Mammary epithelial cell (primary cell): ENCODE measurements around the gene SLC8A1.

Experiments
- EZH2 ChIP-seq: IDR thresholded peaks from 2 replicates; pipeline ENCODE4 v1.6.1; 2012; ENCODE audit warnings: low read length, inconsistent platforms, borderline replicate concordance
- TF ChIP-seq, protein P1 (sequence below), 2 donors: IDR thresholded peaks in 1 of 2; conservative IDR thresholded peaks in 1 of 2; 2 replicates each; pipeline ENCODE4 v1.5.1; 2011 to 2012; ENCODE audit warnings: inconsistent platforms in 2 of 2, low read length in 2 of 2, mild to moderate bottlenecking in 2 of 2, control low read depth in 1 of 2, low read depth in 1 of 2; ENCODE audit not compliant: insufficient read depth in 1 of 2; ENCODE audit errors: extremely low read depth in 1 of 2

DNA sequence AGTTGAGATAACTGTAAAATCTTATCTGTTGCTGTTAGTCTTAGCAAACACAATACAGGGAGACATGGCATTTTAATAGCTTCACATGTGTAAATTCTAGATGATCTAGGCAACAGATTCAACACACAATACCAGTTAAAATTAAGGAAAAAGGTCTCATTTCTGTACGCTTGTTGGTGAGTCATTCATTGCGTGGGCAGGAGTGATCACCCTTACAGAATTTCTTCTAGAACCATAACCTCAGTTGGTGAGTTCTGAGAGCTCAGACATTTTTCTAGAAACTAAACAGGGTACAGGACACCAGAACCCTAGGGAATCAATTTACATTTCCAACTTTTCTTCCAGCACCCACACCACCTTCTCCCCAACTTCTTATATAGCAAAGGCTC is 81.9 kb downstream of the SLC8A1 start:
- TF ChIP-seq, protein P1, sequence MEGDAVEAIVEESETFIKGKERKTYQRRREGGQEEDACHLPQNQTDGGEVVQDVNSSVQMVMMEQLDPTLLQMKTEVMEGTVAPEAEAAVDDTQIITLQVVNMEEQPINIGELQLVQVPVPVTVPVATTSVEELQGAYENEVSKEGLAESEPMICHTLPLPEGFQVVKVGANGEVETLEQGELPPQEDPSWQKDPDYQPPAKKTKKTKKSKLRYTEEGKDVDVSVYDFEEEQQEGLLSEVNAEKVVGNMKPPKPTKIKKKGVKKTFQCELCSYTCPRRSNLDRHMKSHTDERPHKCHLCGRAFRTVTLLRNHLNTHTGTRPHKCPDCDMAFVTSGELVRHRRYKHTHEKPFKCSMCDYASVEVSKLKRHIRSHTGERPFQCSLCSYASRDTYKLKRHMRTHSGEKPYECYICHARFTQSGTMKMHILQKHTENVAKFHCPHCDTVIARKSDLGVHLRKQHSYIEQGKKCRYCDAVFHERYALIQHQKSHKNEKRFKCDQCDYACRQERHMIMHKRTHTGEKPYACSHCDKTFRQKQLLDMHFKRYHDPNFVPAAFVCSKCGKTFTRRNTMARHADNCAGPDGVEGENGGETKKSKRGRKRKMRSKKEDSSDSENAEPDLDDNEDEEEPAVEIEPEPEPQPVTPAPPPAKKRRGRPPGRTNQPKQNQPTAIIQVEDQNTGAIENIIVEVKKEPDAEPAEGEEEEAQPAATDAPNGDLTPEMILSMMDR (conservative IDR thresholded peaks at IDR 0.05 in 1 of 2, IDR thresholded peaks at IDR 0.05 in 1 of 2; ENCODE audit: extremely low read depth in 1 of 2, insufficient read depth in 1 of 2, low read depth in 1 of 2, low read length in 2 of 2): no peak
- no peak for TF ChIP-seq EZH2
